Progenitor cell of endocrine pancreas (in vitro differentiated cells): ENCODE results near the gene LMAN1L. TPM values are rescaled to one million over a fixed set of nuclear protein-coding genes. Genes with fewer than 3 reads are reported as not detected.

Experiments
- DNase-seq: peaks from one replicate; pipeline ENCODE4 v3.0.0; 2021; ENCODE audit warnings: low spot score; ENCODE audit not compliant: unreplicated experiment
- H3K27ac Mint-ChIP-seq: 2 replicates; pipeline ENCODE4 v1.8.0; 2021; ENCODE audit warnings: mild to moderate bottlenecking, moderate library complexity, mixed read lengths
- H3K27me3 Mint-ChIP-seq: 2 replicates; pipeline ENCODE4 v1.8.0; 2021; ENCODE audit warnings: mixed read lengths
- H3K36me3 Mint-ChIP-seq: 2 replicates; pipeline ENCODE4 v1.8.0; 2022; ENCODE audit warnings: mixed read lengths; ENCODE audit not compliant: insufficient read depth
- H3K4me1 Mint-ChIP-seq: 2 replicates; pipeline ENCODE4 v1.8.0; 2021; ENCODE audit warnings: low read depth, mixed read lengths
- H3K4me3 Mint-ChIP-seq: 2 replicates; pipeline ENCODE4 v1.8.0; 2021; ENCODE audit warnings: low read depth, mild to moderate bottlenecking, moderate library complexity, mixed read lengths
- H3K9me3 Mint-ChIP-seq: 2 replicates; pipeline ENCODE4 v1.8.0; 2021; ENCODE audit warnings: low read depth, mixed read lengths
- CTCF ChIP-seq: fragments of 200-600 bp; sonication (generic); IDR thresholded peaks from one replicate; pipeline ENCODE4 v1.5.0; 2021; ENCODE audit warnings: antibody characterized with exemption, mild to moderate bottlenecking; ENCODE audit not compliant: unreplicated experiment
- total RNA-seq: library from RNA; stranded (reverse); gene quantifications from 2 replicates; pipeline ENCODE4 v1.2.1, GENCODE V29; 2021

The LMAN1L gene
- total RNA-seq, 1 donor from 2014 or later, result not detected

- Mint-ChIP-seq H3K27me3 (no peaks in the 10 kb centered on the region), H3K36me3 (peaks cover 2% of the 10 kb centered on the region), H3K27ac (no peak overlapping the region), H3K9me3 (no peaks in the 10 kb centered on the region), H3K4me1 (peaks cover 10% of the 10 kb centered on the region), H3K4me3 (no peak overlapping the region)
- no peak for TF ChIP-seq CTCF
- no peak for DNase-seq
Measured at GRCh38 chr15:74839526-74840395, 27.1 kb downstream of the LMAN1L start.

- no peaks in the 10 kb centered on the region for H3K36me3 Mint-ChIP-seq
- no peaks in the 10 kb centered on the region for H3K9me3 Mint-ChIP-seq
- TF ChIP-seq CTCF, result no peak
- no peak overlapping the region for H3K27ac Mint-ChIP-seq
- H3K27me3 Mint-ChIP-seq, result no peaks in the 10 kb centered on the region
- DNase-seq, result no peak
- H3K4me1 Mint-ChIP-seq, result peaks cover 10% of the 10 kb centered on the region
- peak overlapping the region; percentile 28 for H3K4me3 Mint-ChIP-seq
Measured at GRCh38 chr15:74840851-74841775, 28.5 kb downstream of the LMAN1L start.

- peaks cover 10% of the 10 kb centered on the region for H3K4me1 Mint-ChIP-seq
- no peak for TF ChIP-seq CTCF
- H3K27ac Mint-ChIP-seq, result peak overlapping the region; percentile 31
- no peaks in the 10 kb centered on the region for H3K27me3 Mint-ChIP-seq
- no peaks in the 10 kb centered on the region for H3K9me3 Mint-ChIP-seq
- H3K36me3 Mint-ChIP-seq, result peaks cover 2% of the 10 kb centered on the region
- H3K4me3 Mint-ChIP-seq, result peak overlapping the region; percentile 90
- DNase-seq, result no peak
Measured at GRCh38 chr15:74841891-74842373, 29.3 kb downstream of the LMAN1L start.

DNA sequence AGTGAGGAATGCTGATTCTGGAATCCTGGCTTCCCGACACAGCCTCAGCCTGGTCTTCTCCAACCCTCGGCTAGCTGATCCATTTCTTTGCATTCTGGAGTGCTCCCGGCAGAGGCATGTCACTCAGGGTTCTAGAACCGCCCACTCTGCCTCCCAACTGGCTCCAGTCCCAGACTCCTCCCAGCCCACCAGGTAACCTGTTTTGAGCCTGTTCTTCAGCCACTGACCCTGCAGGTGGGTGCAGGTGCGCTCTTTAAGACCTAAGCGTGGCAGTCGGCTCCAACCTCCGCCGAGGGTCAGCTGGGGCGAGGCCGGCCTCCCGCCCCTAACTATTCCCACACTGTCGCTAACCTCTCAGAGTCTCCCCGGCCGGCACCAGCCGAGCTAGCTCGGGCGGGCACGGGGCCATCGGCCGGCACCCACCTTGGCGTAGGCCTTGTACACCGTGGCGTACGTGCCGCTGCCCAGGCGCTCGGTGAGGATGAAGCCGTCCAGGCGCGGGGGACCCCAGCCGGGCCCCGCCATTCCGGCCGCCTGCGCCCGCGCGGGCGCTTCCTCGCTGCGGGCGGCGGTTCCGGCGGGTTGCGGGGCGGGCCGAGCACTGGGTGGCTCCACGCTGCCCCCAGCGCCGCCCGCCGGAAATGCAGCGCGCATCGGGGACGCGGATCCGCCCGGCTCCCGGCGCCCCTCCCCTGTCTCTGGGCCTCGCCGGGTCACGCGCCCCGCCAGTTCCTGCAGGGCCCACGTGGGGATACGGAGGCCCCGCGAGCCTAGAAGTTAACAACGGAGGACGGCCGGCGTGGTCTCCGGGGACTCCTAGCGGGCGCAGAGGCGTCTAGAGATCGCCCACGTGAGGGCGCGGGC, 30.2 kb downstream of the LMAN1L start, which contains the start of gene ULK3:
Gene ULK3 (minus strand): TSS at position 576 of the 864 bp plus-strand sequence. CDS start 51 bp downstream, at position 525.
- DNase-seq, result peak; percentile 93
- H3K4me3 Mint-ChIP-seq, result peak within 1 kb of the TSS; percentile 90
- H3K27ac Mint-ChIP-seq, result peak within 1 kb of the TSS; percentile 97
- H3K27me3 Mint-ChIP-seq, result no peaks in the 10 kb centered on the region
- peaks cover 5% of the 10 kb centered on the region for H3K36me3 Mint-ChIP-seq
- TF ChIP-seq CTCF, result peak; percentile 70
- H3K4me1 Mint-ChIP-seq, result peaks cover 10% of the 10 kb centered on the region
- H3K9me3 Mint-ChIP-seq, result no peaks in the 10 kb centered on the region
